ENCODE results near the gene HOXD4. TPM values are rescaled to one million over a fixed set of nuclear protein-coding genes. Genes with fewer than 3 reads are reported as not detected.
A peak's percentile ranks its signal among the peaks of the same experiment; 100 is the strongest.

The HOXD4 gene
- total and polyA plus RNA-seq, 7 donors: 0.60 to 8.0 (median 3.8) TPM; not detected in 1

GRCh38 chr2:176137906-176138305 lies 13.4 kb upstream of the HOXD4 start:
- no peaks in the 10 kb centered on the region for H3K36me3 ChIP-seq
- peaks cover 0 to 39% (median 33%) of the 10 kb centered on the region in 4 donors for H3K4me1 ChIP-seq
- H3K27ac ChIP-seq: peak overlapping the region; percentile 33 to 87 (median 70)
- 63 to 67% methylated on average over 8 of the region's 8 CpGs for WGBS, 2 donors
- peak; percentile 36 for DNase-seq
- H3K4me3 ChIP-seq: peak overlapping the region in 2 of 4 donors; percentile 58 to 66
- H3K9me3 ChIP-seq: no peaks in the 10 kb centered on the region
- intact Hi-C loops (cut with DNase I): loop anchor here (5.0 kb wide), 1 partner anchor 1009 kb away; no protein-coding TSS in a partner anchor
- peaks cover 3 to 80% (median 69%) of the 10 kb centered on the region in 3 donors for H3K27me3 ChIP-seq
- TF ChIP-seq POLR2AphosphoS5 (IDR thresholded peaks at IDR 0.05): no peak
- no peak for TF ChIP-seq EP300 (IDR thresholded peaks at IDR 0.05)
- no peak for TF ChIP-seq POLR2A (IDR thresholded peaks at IDR 0.05)
- no peak for TF ChIP-seq CTCF (IDR thresholded peaks at IDR 0.05)

- WGBS, 2 donors: 43 to 63% methylated on average over 14 of the region's 14 CpGs
- DNase-seq: peak; percentile 57
- H3K27ac ChIP-seq: peak overlapping the region; percentile 33 to 87 (median 56)
- peaks cover 0 to 39% (median 31%) of the 10 kb centered on the region in 4 donors for H3K4me1 ChIP-seq
- peaks cover 3 to 78% (median 64%) of the 10 kb centered on the region in 3 donors for H3K27me3 ChIP-seq
- H3K4me3 ChIP-seq: peak overlapping the region in 2 of 4 donors; percentile 0 to 12
- no peaks in the 10 kb centered on the region for H3K36me3 ChIP-seq
- intact Hi-C loops (cut with DNase I): loop anchor here (5.0 kb wide), 1 partner anchor 1009 kb away; no protein-coding TSS in a partner anchor
- no peaks in the 10 kb centered on the region for H3K9me3 ChIP-seq
- TF ChIP-seq CTCF (IDR thresholded peaks at IDR 0.05) (no peak), EP300 (IDR thresholded peaks at IDR 0.05) (no peak), POLR2A (IDR thresholded peaks at IDR 0.05) (no peak), POLR2AphosphoS5 (IDR thresholded peaks at IDR 0.05) (no peak)
Measured at GRCh38 chr2:176138526-176138922, 12.8 kb upstream of the HOXD4 start.

GRCh38 chr2:176138923-176139660 lies 12.3 kb upstream of the HOXD4 start:
- peak; percentile 63 for DNase-seq
- 45 to 64% methylated on average over 28 of the region's 28 CpGs for WGBS, 2 donors
- H3K4me3 ChIP-seq: peak overlapping the region in 3 of 4 donors; percentile 0 to 5 (median 4)
- H3K9me3 ChIP-seq: no peaks in the 10 kb centered on the region
- peaks cover 0 to 39% (median 30%) of the 10 kb centered on the region in 4 donors for H3K4me1 ChIP-seq
- TF ChIP-seq CTCF (IDR thresholded peaks at IDR 0.05) (no peak), EP300 (IDR thresholded peaks at IDR 0.05) (no peak), POLR2A (IDR thresholded peaks at IDR 0.05) (no peak), POLR2AphosphoS5 (IDR thresholded peaks at IDR 0.05) (no peak)
- peaks cover 3 to 73% (median 58%) of the 10 kb centered on the region in 3 donors for H3K27me3 ChIP-seq
- H3K27ac ChIP-seq: peak overlapping the region; percentile 49 to 87 (median 56)
- H3K36me3 ChIP-seq: no peaks in the 10 kb centered on the region
- intact Hi-C loops (cut with DNase I): loop anchor here (5.0 kb wide), 1 partner anchor 1008 kb away; no protein-coding TSS in a partner anchor

- Histone ChIP-seq H3K4me1 (peaks cover 0 to 36% (median 29%) of the 10 kb centered on the region in 4 donors), H3K36me3 (no peaks in the 10 kb centered on the region), H3K4me3 (peak overlapping the region; percentile 39 to 52 (median 50)), H3K27me3 (peaks cover 3 to 69% (median 53%) of the 10 kb centered on the region in 3 donors), H3K27ac (peak overlapping the region; percentile 49 to 87 (median 54)), H3K9me3 (no peaks in the 10 kb centered on the region)
- intact Hi-C loops (cut with DNase I): loop anchor here (1.0 to 10.0 kb wide), 3 partner anchors 315 to 1007 kb away; no protein-coding TSS in a partner anchor
- WGBS, 2 donors: 39 to 58% methylated on average over 41 of the region's 41 CpGs
- peak; percentile 75 for DNase-seq
- TF ChIP-seq POLR2A (IDR thresholded peaks at IDR 0.05) (no peak), POLR2AphosphoS5 (IDR thresholded peaks at IDR 0.05) (no peak), EP300 (IDR thresholded peaks at IDR 0.05) (no peak), CTCF (IDR thresholded peaks at IDR 0.05) (no peak)
Measured at GRCh38 chr2:176139661-176140512, 11.5 kb upstream of the HOXD4 start.

All from sigmoid colon (tissue), 7 donors.